ENCODE data around the gene INHA. TPM values are rescaled to one million over a fixed set of nuclear protein-coding genes. Genes with fewer than 3 reads are reported as not detected.

Gene INHA
- total and polyA plus RNA-seq, 5 donors from 2014 or later = not detected

GRCh38 chr2:219569635-219570034 lies 2.5 kb upstream of the INHA start:
- Mint-ChIP-seq H3K4me1 (peaks cover 0 to 3% (median 0%) of the 10 kb centered on the region in 4 donors), H3K27me3 (peaks cover 34% of the 10 kb centered on the region), H3K27ac (no peak overlapping the region), H3K4me3 (peak overlapping the region in 2 of 4 donors; percentile 11 to 37), H3K9me3 (peaks cover 0 to 3% (median 0%) of the 10 kb centered on the region in 7 donors), H3K36me3 (no peaks in the 10 kb centered on the region)
- H3K4me1 ChIP-seq (ENCODE audit: control insufficient read depth, insufficient read depth, low read length, poor library complexity, severe bottlenecking) = peaks cover 6% of the 10 kb centered on the region
- no peak overlapping the region for H3K4me3 ChIP-seq (ENCODE audit: low read depth, low read length)
- H3K27me3 ChIP-seq (ENCODE audit: control insufficient read depth, insufficient read depth, low read length) = peaks cover 6% of the 10 kb centered on the region
- DNase-seq (no peak), ATAC-seq (ENCODE audit: low read depth in 2 of 2) (no peak)
- no peak overlapping the region for H3K27ac ChIP-seq (ENCODE audit: insufficient read depth, low read length, poor library complexity, severe bottlenecking)
- no peaks in the 10 kb centered on the region for H3K36me3 ChIP-seq (ENCODE audit: control insufficient read depth, insufficient read depth, low read length)
- no peaks in the 10 kb centered on the region for H3K9me3 ChIP-seq (ENCODE audit: control insufficient read depth in 2 of 2, low read length in 2 of 2)

- peaks cover 6% of the 10 kb centered on the region for H3K27me3 ChIP-seq (ENCODE audit: control insufficient read depth, insufficient read depth, low read length)
- no peak overlapping the region for H3K27ac ChIP-seq (ENCODE audit: insufficient read depth, low read length, poor library complexity, severe bottlenecking)
- H3K4me3 ChIP-seq (ENCODE audit: low read depth, low read length) = no peak overlapping the region
- Mint-ChIP-seq H3K9me3 (peaks cover 0 to 3% (median 0%) of the 10 kb centered on the region in 7 donors), H3K36me3 (no peaks in the 10 kb centered on the region), H3K27me3 (peaks cover 40% of the 10 kb centered on the region), H3K4me3 (peak overlapping the region in 1 of 4 donors; percentile 11), H3K27ac (no peak overlapping the region), H3K4me1 (peaks cover 0 to 3% (median under 1%) of the 10 kb centered on the region in 4 donors)
- DNase-seq (no peak), ATAC-seq (ENCODE audit: low read depth in 2 of 2) (no peak)
- H3K4me1 ChIP-seq (ENCODE audit: control insufficient read depth, insufficient read depth, low read length, poor library complexity, severe bottlenecking) = peaks cover 6% of the 10 kb centered on the region
- no peaks in the 10 kb centered on the region for H3K36me3 ChIP-seq (ENCODE audit: control insufficient read depth, insufficient read depth, low read length)
- no peaks in the 10 kb centered on the region for H3K9me3 ChIP-seq (ENCODE audit: control insufficient read depth in 2 of 2, low read length in 2 of 2)
Measured at GRCh38 chr2:219570194-219570923, 1.8 kb upstream of the INHA start.

- Histone ChIP-seq H3K27me3 (ENCODE audit: control insufficient read depth, insufficient read depth, low read length) (peaks cover 6% of the 10 kb centered on the region), H3K4me1 (ENCODE audit: control insufficient read depth, insufficient read depth, low read length, poor library complexity, severe bottlenecking) (peaks cover 6% of the 10 kb centered on the region), H3K36me3 (ENCODE audit: control insufficient read depth, insufficient read depth, low read length) (no peaks in the 10 kb centered on the region), H3K9me3 (ENCODE audit: control insufficient read depth in 2 of 2, low read length in 2 of 2) (no peaks in the 10 kb centered on the region), H3K27ac (ENCODE audit: insufficient read depth, low read length, poor library complexity, severe bottlenecking) (no peak overlapping the region), H3K4me3 (ENCODE audit: low read depth, low read length) (no peak overlapping the region)
- H3K27ac Mint-ChIP-seq = no peak overlapping the region
- H3K4me3 Mint-ChIP-seq = no peak overlapping the region
- no peaks in the 10 kb centered on the region for H3K36me3 Mint-ChIP-seq
- ATAC-seq (ENCODE audit: low read depth in 2 of 2) = no peak
- no peak for DNase-seq
- peaks cover 0 to 3% (median 1%) of the 10 kb centered on the region in 4 donors for H3K4me1 Mint-ChIP-seq
- peaks cover 0 to 3% (median 0%) of the 10 kb centered on the region in 7 donors for H3K9me3 Mint-ChIP-seq
- H3K27me3 Mint-ChIP-seq = peaks cover 46% of the 10 kb centered on the region
Measured at GRCh38 chr2:219570924-219571310, 1.2 kb upstream of the INHA start.

GRCh38 chr2:219571311-219572236 lies 536 bp upstream of the INHA start, which contains the start of gene OBSL1:
OBSL1 (minus strand) TSS chr2:219571539; CDS start chr2:219571232, 307 bp downstream.
- H3K4me3 Mint-ChIP-seq = peak within 1 kb of the TSS in 2 of 4 donors; percentile 34 to 46
- peaks cover 0 to 3% (median 0%) of the 10 kb centered on the region in 7 donors for H3K9me3 Mint-ChIP-seq
- H3K36me3 ChIP-seq (ENCODE audit: control insufficient read depth, insufficient read depth, low read length) = no peaks in the 10 kb centered on the region
- H3K4me3 ChIP-seq (ENCODE audit: low read depth, low read length) = no peak within 1 kb of the TSS
- H3K4me1 Mint-ChIP-seq = peaks cover 0 to 3% (median 1%) of the 10 kb centered on the region in 4 donors
- peaks cover 6% of the 10 kb centered on the region for H3K27me3 ChIP-seq (ENCODE audit: control insufficient read depth, insufficient read depth, low read length)
- H3K27me3 Mint-ChIP-seq = peaks cover 47% of the 10 kb centered on the region
- H3K9me3 ChIP-seq (ENCODE audit: control insufficient read depth in 2 of 2, low read length in 2 of 2) = no peaks in the 10 kb centered on the region
- no peaks in the 10 kb centered on the region for H3K36me3 Mint-ChIP-seq
- no peak for ATAC-seq (ENCODE audit: low read depth in 2 of 2)
- peaks cover 6% of the 10 kb centered on the region for H3K4me1 ChIP-seq (ENCODE audit: control insufficient read depth, insufficient read depth, low read length, poor library complexity, severe bottlenecking)
- H3K27ac ChIP-seq (ENCODE audit: insufficient read depth, low read length, poor library complexity, severe bottlenecking) = no peak within 1 kb of the TSS
- H3K27ac Mint-ChIP-seq = no peak within 1 kb of the TSS
- DNase-seq = no peak

- H3K36me3 Mint-ChIP-seq = no peaks in the 10 kb centered on the region
- ATAC-seq (ENCODE audit: low read depth in 2 of 2) = no peak
- Histone ChIP-seq H3K4me3 (ENCODE audit: low read depth, low read length) (no peak overlapping the region), H3K27me3 (ENCODE audit: control insufficient read depth, insufficient read depth, low read length) (peaks cover 9% of the 10 kb centered on the region), H3K9me3 (ENCODE audit: control insufficient read depth in 2 of 2, low read length in 2 of 2) (no peaks in the 10 kb centered on the region), H3K36me3 (ENCODE audit: control insufficient read depth, insufficient read depth, low read length) (no peaks in the 10 kb centered on the region), H3K27ac (ENCODE audit: insufficient read depth, low read length, poor library complexity, severe bottlenecking) (no peak overlapping the region), H3K4me1 (ENCODE audit: control insufficient read depth, insufficient read depth, low read length, poor library complexity, severe bottlenecking) (peaks cover 6% of the 10 kb centered on the region)
- H3K4me3 Mint-ChIP-seq = no peak overlapping the region
- H3K27ac Mint-ChIP-seq = peak overlapping the region in 1 of 3 donors; percentile 14
- peaks cover 0 to 3% (median 1%) of the 10 kb centered on the region in 4 donors for H3K4me1 Mint-ChIP-seq
- DNase-seq = no peak
- H3K9me3 Mint-ChIP-seq = peaks cover 0 to 3% (median 0%) of the 10 kb centered on the region in 7 donors
- peaks cover 47% of the 10 kb centered on the region for H3K27me3 Mint-ChIP-seq
Measured at GRCh38 chr2:219573166-219573565, 1.1 kb downstream of the INHA start.

- Histone ChIP-seq H3K9me3 (ENCODE audit: control insufficient read depth in 2 of 2, low read length in 2 of 2) (no peaks in the 10 kb centered on the region), H3K4me1 (ENCODE audit: control insufficient read depth, insufficient read depth, low read length, poor library complexity, severe bottlenecking) (peaks cover 6% of the 10 kb centered on the region), H3K4me3 (ENCODE audit: low read depth, low read length) (no peak overlapping the region), H3K27ac (ENCODE audit: insufficient read depth, low read length, poor library complexity, severe bottlenecking) (no peak overlapping the region), H3K27me3 (ENCODE audit: control insufficient read depth, insufficient read depth, low read length) (peaks cover 9% of the 10 kb centered on the region), H3K36me3 (ENCODE audit: control insufficient read depth, insufficient read depth, low read length) (no peaks in the 10 kb centered on the region)
- H3K4me3 Mint-ChIP-seq = no peak overlapping the region
- H3K27me3 Mint-ChIP-seq = peaks cover 44% of the 10 kb centered on the region
- ATAC-seq (ENCODE audit: low read depth in 2 of 2) = no peak
- H3K4me1 Mint-ChIP-seq = peaks cover 0 to 3% (median 1%) of the 10 kb centered on the region in 4 donors
- H3K36me3 Mint-ChIP-seq = no peaks in the 10 kb centered on the region
- DNase-seq = no peak
- peaks cover 0 to 2% (median 0%) of the 10 kb centered on the region in 7 donors for H3K9me3 Mint-ChIP-seq
- no peak overlapping the region for H3K27ac Mint-ChIP-seq
Measured at GRCh38 chr2:219574484-219575311, 2.6 kb downstream of the INHA start.
